Endothelial cell of umbilical vein (primary cell): ENCODE results near the gene ABCA2.
A peak's percentile ranks its signal among the peaks of the same experiment; 100 is the strongest.

ENCODE experiments used
- CTCF ChIP-seq, 2 donors: IDR thresholded peaks; 1 replicate in 1 of 2; 2 replicates in 1 of 2; pipeline ENCODE4 v1.5.1; 2011; ENCODE audit warnings: low read length in 2 of 2, mild to moderate bottlenecking in 2 of 2, moderate library complexity in 2 of 2, control low read depth in 1 of 2, inconsistent platforms in 1 of 2, low read depth in 1 of 2; ENCODE audit not compliant: insufficient read depth in 1 of 2; ENCODE audit errors: extremely low read depth in 1 of 2
- EZH2 ChIP-seq: IDR thresholded peaks from 2 replicates; pipeline ENCODE4 v1.6.1; 2012; ENCODE audit warnings: borderline replicate concordance, low read depth, mild to moderate bottlenecking, moderate library complexity, low read length, inconsistent platforms; ENCODE audit not compliant: severe bottlenecking
- MYC ChIP-seq: IDR thresholded peaks from one replicate; pipeline ENCODE4 v1.6.1; 2011; ENCODE audit warnings: mild to moderate bottlenecking, low read depth, low read length

DNA sequence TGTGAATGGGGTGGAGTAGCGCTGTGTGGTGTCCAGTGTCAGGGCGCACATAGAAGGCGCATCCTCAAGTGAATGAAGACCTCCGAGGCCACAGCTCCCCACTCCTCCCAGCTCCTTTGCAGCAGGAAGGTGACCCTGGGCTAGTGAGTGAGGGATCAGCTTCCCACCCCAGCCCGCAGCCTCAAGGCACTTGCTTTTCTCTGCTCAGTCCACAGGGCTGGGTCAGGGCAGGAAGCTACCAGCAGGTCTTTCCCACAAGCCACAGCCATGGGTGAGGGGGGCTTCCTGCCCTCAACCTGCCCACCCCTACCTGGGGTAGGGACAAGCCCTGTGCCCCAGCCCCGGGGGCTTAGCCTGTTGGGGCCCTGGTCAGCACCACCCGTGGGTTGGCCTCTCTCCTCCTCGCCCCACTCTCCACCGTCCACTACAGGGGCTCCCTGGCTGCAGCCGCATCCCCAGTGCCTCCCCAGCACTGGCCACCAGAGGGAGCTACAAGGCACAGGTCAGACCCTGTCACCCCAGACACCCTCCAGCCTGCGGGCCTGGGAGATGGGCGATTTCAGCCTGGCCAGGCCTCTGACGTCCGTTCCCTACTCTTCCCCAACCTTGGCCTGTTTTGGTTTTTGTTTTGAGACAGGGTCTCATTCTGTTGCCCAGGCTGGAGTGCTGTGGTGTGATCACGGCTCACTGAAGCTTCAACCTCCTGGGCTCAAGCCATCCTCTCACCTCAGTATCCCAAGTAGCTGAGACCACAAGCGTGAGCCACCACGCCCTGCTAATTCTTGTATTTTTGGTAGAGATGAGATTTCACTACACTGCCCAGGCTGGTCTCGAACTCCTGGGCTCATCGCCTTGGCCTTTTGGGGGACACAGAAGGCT lies 1.3 kb upstream of the ABCA2 start:
- TF ChIP-seq CTCF (IDR thresholded peaks at IDR 0.05; ENCODE audit: extremely low read depth in 1 of 2, insufficient read depth in 1 of 2, low read depth in 1 of 2, low read length in 2 of 2) (peak; percentile 90 to 98), EZH2 (no peak), MYC (no peak)
